DMS53 treated with DMSO at 0.1 percent for 48 hours (cell line): ENCODE measurements around the gene CORO1A.
"Not testable (repeated sequence)": the region's sequence is repeated elsewhere in the genome, so short reads cannot be mapped to it uniquely, and the experiment has no call there.

ENCODE experiments used
- DNase-seq: peaks from one replicate; lab custom pipeline; 2025; ENCODE audit not compliant: unreplicated experiment; lab: John Stamatoyannopoulos, UW

CORO1A gene

DNA sequence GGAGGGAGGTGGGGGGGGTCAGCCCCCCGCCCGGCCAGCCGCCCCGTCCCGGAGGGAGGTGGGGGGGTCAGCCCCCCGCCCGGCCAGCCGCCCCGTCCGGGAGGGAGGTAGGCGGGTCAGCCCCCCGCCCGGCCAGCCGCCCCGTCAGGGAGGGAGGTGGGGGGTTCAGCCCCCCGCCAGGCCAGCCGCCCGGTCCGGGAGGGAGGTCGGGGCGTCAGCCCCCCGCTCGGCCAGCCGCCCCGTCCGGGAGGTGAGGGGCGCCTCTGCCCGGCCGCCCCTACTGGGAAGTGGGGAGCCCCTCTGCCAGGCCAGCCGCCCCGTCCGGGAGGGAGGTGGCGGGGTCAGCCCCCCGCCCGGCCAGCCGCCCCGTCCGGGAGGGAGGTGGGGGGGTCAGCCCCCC is 14.0 kb upstream of the CORO1A start:
- DNase-seq = not testable (repeated sequence)

DNA sequence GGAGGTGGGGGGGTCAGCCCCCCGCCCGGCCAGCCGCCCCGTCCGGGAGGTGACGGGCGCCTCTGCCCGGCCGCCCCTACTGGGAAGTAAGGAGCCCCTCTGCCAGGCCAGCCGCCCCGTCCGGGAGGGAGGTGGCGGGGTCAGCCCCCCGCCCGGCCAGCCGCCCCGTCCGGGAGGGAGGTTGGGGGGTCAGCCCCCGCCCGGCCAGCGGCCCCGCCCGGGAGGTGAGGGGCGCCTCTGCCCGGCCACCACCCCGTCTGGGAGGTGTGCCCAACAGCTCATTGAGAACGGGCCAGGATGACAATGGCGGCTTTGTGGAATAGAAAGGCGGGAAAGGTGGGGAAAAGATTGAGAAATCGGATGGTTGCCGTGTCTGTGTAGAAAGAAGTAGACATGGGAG is 13.3 kb upstream of the CORO1A start:
- not testable (repeated sequence) for DNase-seq

- DNase-seq = no peak
These were observed 10.3 kb upstream of the CORO1A start for GRCh38 chr16:30173054-30173453.

DNA sequence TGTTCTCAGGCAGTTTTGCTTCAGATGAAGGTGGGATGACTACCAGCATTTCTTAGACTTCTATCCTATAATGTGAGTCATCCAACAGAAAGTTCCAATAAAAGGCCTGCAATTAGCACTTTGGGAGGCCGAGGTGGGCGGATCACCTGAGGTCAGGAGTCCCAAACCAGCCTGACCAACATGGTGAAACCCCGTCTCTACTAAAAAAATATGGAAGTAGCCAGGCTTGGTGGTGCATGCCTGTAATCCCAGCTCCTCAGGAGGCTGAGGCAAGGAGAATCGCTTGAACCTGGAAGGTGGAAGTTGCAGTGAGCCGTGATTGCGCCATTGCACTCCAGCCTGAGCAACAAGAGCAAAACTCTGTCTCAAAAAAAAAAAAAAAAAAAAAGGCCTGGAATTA is 6.5 kb upstream of the CORO1A start:
- DNase-seq = not testable (repeated sequence)

- DNase-seq = no peak
These were observed 4.2 kb upstream of the CORO1A start for GRCh38 chr16:30179195-30179594.

DNA sequence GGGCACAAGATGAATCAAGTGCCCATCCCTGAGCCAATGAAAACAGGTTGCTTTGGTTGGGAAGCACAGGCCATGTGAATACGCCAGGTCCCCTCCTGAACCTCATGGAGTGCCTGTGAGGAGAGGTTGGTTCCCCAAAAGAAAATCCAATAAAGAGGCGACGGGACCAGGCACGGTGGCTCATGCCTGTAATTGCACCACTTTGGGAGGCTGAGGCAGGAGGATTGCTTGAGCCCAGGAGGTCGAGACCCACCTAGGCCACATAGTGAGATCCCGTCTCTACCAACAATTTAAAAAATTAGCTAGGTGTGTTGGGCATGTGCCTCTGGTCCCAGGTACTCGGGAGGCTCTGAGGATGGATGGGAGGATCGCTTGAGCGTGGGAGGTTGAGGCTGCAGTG is 3.5 kb upstream of the CORO1A start:
- no peak for DNase-seq

DNA sequence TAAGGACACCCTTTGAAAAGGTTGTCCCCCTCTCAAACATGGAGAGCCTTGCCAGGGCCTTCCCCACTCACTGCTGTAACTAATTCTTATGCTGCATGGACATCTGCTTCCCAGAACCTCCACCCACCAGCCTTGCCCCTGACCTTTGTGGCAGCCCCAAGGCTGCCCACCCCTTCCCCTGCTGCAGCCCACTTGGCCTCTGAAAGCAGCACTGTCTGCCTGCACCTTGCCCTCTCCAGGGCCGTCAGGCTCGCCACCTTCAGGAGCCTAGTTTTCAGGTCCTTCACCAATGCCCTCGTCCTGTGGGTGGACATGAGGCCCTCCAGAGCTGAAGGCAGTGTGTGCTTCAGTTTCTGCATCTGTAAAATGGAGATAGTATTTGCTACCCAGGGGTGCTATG is 2.7 kb upstream of the CORO1A start:
- DNase-seq = no peak

GRCh38 chr16:30184096-30184890 is 891 bp downstream of the CORO1A start:
- DNase-seq = peak; percentile 56

- no peak for DNase-seq
These were observed 1.7 kb downstream of the CORO1A start for GRCh38 chr16:30184891-30185682.

DNA sequence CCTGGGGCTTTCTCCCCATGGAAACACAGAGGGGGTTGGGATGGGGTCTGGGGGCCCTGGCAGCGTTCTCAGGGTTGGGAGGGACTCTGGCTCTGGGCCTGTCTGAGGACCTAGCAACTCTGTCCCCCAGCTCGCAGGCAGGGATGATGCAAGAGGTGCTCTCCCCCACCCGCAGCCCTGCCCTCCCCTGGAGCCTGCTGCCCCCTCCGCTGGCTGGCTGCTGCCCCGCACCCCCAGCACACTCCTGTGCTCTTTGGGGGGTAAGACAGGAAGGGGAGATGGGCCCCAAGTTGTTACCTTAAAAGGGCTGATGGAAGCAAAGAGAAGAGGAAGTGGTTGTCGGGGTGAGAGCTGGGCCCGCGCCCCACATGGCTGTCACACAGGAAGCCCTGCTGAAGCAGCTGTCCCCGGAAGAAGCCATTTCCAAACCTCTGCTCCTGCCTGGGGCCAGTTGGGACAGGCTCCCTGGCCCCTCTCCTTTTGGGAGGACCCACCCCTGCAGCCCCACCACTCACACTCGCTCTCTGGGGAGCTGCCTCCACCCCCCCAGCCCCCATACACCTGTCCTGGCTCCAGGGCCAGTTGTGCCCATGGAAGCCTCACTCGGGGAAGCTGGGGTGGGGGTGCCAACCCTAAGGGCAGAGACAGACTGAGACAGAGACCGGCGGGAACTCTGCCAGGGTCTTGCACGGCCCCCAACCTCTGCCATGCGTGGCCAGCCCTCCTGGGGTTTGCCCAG is 2.5 kb downstream of the CORO1A start:
- DNase-seq = no peak

GRCh38 chr16:30186444-30186781 is 3.0 kb downstream of the CORO1A start:
- no peak for DNase-seq

- peak; percentile 4 for DNase-seq
These were observed 3.6 kb downstream of the CORO1A start for GRCh38 chr16:30186782-30187555.

DNA sequence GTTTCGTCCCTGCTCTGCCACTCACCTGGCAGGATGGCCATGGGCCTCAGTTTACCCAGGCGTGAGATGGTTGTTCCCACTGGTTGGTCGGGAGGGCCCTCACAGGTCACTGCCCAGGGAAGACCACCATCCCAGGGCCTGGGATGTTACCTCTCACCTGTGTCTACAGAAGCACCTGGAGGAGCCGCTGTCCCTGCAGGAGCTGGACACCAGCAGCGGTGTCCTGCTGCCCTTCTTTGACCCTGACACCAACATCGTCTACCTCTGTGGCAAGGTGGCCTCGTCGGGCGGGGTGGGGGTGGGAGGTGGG is 4.1 kb downstream of the CORO1A start:
- no peak for DNase-seq

DNA sequence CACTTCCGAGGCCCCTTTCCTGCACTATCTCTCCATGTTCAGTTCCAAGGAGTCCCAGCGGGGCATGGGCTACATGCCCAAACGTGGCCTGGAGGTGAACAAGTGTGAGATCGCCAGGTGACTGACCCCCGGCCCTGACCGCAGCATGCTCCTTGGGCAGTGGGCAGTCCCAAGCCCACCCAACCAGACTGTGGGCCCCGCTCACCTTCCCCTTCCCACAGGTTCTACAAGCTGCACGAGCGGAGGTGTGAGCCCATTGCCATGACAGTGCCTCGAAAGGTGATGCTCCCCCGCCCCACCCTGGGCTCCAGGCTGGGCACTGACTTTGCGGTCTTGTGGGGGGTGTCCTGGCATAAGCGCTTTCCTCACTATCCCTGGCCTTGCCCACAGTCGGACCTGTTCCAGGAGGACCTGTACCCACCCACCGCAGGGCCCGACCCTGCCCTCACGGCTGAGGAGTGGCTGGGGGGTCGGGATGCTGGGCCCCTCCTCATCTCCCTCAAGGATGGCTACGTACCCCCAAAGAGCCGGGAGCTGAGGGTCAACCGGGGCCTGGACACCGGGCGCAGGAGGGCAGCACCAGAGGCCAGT is 4.7 kb downstream of the CORO1A start:
- no peak for DNase-seq

GRCh38 chr16:30191158-30191557 is 7.8 kb downstream of the CORO1A start:
- DNase-seq = not testable (repeated sequence)

- DNase-seq = not testable (repeated sequence)
These were observed 9.7 kb downstream of the CORO1A start for GRCh38 chr16:30193098-30193497.

GRCh38 chr16:30193615-30194014 is 10.2 kb downstream of the CORO1A start, which contains the start of the genes BOLA2B and SLX1A:
Gene BOLA2B, minus strand, starts transcription at chr16:30193666. Its CDS starts 71 bp downstream, at chr16:30193595.
Gene SLX1A, plus strand, starts transcription at chr16:30193875. Its CDS starts 210 bp downstream, at chr16:30194085.
- not testable (repeated sequence) for DNase-seq

- not testable (repeated sequence) for DNase-seq
These were observed 10.9 kb downstream of the CORO1A start for GRCh38 chr16:30194172-30194925.

GRCh38 chr16:30197001-30197400 is 13.6 kb downstream of the CORO1A start:
- DNase-seq = not testable (repeated sequence)

DNA sequence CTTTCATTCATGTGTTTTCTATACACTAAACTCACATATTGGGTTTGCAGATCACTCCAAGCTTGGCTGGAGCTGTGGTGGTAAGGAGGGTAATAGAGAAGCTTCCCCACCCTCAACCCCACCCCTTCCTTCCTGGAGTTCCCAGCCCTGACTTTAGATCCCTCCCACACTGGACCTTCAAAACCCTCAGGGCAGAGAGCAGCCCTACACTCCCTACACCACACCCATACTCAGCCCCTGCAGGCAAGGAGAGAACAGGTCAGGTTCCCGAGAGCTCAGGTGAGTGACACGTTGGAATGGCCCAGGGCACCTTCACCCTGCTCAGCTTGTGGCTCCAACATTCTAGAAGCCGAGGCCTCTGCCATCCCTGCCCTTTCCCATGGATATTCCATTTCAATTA is 15.6 kb downstream of the CORO1A start, which contains the start of gene SULT1A3:
TSS of gene SULT1A3 (plus strand) at position 207 of the 400 bp plus-strand sequence. CDS start 1,474 bp downstream, outside the sequence.
- not testable (repeated sequence) for DNase-seq
